ENCODE data around the gene DEPDC5. TPM values are rescaled to one million over a fixed set of nuclear protein-coding genes. Genes with fewer than 3 reads are reported as not detected.

Gene DEPDC5
- total RNA-seq, 2 donors from 2014 or later: 10.9 to 37.5 TPM

- Histone ChIP-seq H3K36me3 (no peaks in the 10 kb centered on the region), H3K4me3 (no peak overlapping the region), H3K9me3 (no peaks in the 10 kb centered on the region), H3K4me1 (replicated peaks) (no peaks in the 10 kb centered on the region), H3K27ac (no peak overlapping the region), H3K27me3 (replicated peaks; ENCODE audit: insufficient read depth) (no peaks in the 10 kb centered on the region)
- WGBS: 95% methylated on average over 5 of the region's 5 CpGs
- no peak for DNase-seq (ENCODE audit: low spot score)
- TF ChIP-seq, protein P1, sequence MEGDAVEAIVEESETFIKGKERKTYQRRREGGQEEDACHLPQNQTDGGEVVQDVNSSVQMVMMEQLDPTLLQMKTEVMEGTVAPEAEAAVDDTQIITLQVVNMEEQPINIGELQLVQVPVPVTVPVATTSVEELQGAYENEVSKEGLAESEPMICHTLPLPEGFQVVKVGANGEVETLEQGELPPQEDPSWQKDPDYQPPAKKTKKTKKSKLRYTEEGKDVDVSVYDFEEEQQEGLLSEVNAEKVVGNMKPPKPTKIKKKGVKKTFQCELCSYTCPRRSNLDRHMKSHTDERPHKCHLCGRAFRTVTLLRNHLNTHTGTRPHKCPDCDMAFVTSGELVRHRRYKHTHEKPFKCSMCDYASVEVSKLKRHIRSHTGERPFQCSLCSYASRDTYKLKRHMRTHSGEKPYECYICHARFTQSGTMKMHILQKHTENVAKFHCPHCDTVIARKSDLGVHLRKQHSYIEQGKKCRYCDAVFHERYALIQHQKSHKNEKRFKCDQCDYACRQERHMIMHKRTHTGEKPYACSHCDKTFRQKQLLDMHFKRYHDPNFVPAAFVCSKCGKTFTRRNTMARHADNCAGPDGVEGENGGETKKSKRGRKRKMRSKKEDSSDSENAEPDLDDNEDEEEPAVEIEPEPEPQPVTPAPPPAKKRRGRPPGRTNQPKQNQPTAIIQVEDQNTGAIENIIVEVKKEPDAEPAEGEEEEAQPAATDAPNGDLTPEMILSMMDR (IDR thresholded peaks at IDR 0.05): no peak
- TF ChIP-seq POLR2AphosphoS5 (IDR thresholded peaks at IDR 0.05): no peak
- TF ChIP-seq POLR2A (IDR thresholded peaks at IDR 0.05): no peak
- intact Hi-C loops (cut with DNase I): no loop called here
Measured at GRCh38 chr22:31723723-31724122, 30.1 kb upstream of the DEPDC5 start.

- intact Hi-C loops (cut with DNase I): no loop called here
- 49% methylated on average over 3 of the region's 3 CpGs for WGBS
Measured at GRCh38 chr22:31726692-31727091, 27.1 kb upstream of the DEPDC5 start.

GRCh38 chr22:31728857-31729256, 25.0 kb upstream of the DEPDC5 start:
- intact Hi-C loops (cut with DNase I): no loop called here
- no peak for DNase-seq (ENCODE audit: low spot score)
- H3K4me3 ChIP-seq: no peak overlapping the region
- H3K27me3 ChIP-seq (replicated peaks; ENCODE audit: insufficient read depth): no peaks in the 10 kb centered on the region
- H3K36me3 ChIP-seq: no peaks in the 10 kb centered on the region
- no peaks in the 10 kb centered on the region for H3K4me1 ChIP-seq (replicated peaks)
- TF ChIP-seq, protein P1 (IDR thresholded peaks at IDR 0.05): no peak
- no peak for TF ChIP-seq POLR2A (IDR thresholded peaks at IDR 0.05)
- no peak for TF ChIP-seq POLR2AphosphoS5 (IDR thresholded peaks at IDR 0.05)
- H3K9me3 ChIP-seq: no peaks in the 10 kb centered on the region
- WGBS: 96% methylated on average over 4 of the region's 4 CpGs
- no peak overlapping the region for H3K27ac ChIP-seq

More at GRCh38 chr22:31726692-31727091, 27.1 kb upstream of the DEPDC5 start:
- H3K36me3 ChIP-seq: no peaks in the 10 kb centered on the region
- no peak overlapping the region for H3K4me3 ChIP-seq
- no peak for DNase-seq (ENCODE audit: low spot score)
- H3K4me1 ChIP-seq (replicated peaks): no peaks in the 10 kb centered on the region
- TF ChIP-seq POLR2AphosphoS5 (IDR thresholded peaks at IDR 0.05): no peak
- TF ChIP-seq, protein P1 (IDR thresholded peaks at IDR 0.05): no peak
- TF ChIP-seq POLR2A (IDR thresholded peaks at IDR 0.05): no peak
- H3K27me3 ChIP-seq (replicated peaks; ENCODE audit: insufficient read depth): no peaks in the 10 kb centered on the region
- no peaks in the 10 kb centered on the region for H3K9me3 ChIP-seq
- no peak overlapping the region for H3K27ac ChIP-seq

- no peaks in the 10 kb centered on the region for H3K36me3 ChIP-seq
- no peak for DNase-seq (ENCODE audit: low spot score)
- no peaks in the 10 kb centered on the region for H3K27me3 ChIP-seq (replicated peaks; ENCODE audit: insufficient read depth)
- H3K4me1 ChIP-seq (replicated peaks): no peaks in the 10 kb centered on the region
- intact Hi-C loops (cut with DNase I): no loop called here
- no peak overlapping the region for H3K4me3 ChIP-seq
- whole genome bisulfite sequencing: 78% methylated on average over 8 of the region's 8 CpGs
- no peaks in the 10 kb centered on the region for H3K9me3 ChIP-seq
- H3K27ac ChIP-seq: no peak overlapping the region
- TF ChIP-seq POLR2AphosphoS5 (IDR thresholded peaks at IDR 0.05): no peak
- TF ChIP-seq POLR2A (IDR thresholded peaks at IDR 0.05): no peak
- TF ChIP-seq, protein P1 (IDR thresholded peaks at IDR 0.05): no peak
Measured at GRCh38 chr22:31730344-31730711, 23.5 kb upstream of the DEPDC5 start.

- Histone ChIP-seq H3K9me3 (no peaks in the 10 kb centered on the region), H3K27ac (no peak overlapping the region), H3K4me3 (no peak overlapping the region), H3K4me1 (replicated peaks) (no peaks in the 10 kb centered on the region), H3K27me3 (replicated peaks; ENCODE audit: insufficient read depth) (no peaks in the 10 kb centered on the region), H3K36me3 (no peaks in the 10 kb centered on the region)
- no peak for TF ChIP-seq POLR2AphosphoS5 (IDR thresholded peaks at IDR 0.05)
- TF ChIP-seq, protein P1 (IDR thresholded peaks at IDR 0.05): no peak
- TF ChIP-seq POLR2A (IDR thresholded peaks at IDR 0.05): no peak
- no peak for DNase-seq (ENCODE audit: low spot score)
- intact Hi-C loops (cut with DNase I): no loop called here
- WGBS: 73% methylated on average over 2 of the region's 2 CpGs
Measured at GRCh38 chr22:31732089-31732829, 21.6 kb upstream of the DEPDC5 start.
